ENCODE measurements around the gene URI1.

DNA sequence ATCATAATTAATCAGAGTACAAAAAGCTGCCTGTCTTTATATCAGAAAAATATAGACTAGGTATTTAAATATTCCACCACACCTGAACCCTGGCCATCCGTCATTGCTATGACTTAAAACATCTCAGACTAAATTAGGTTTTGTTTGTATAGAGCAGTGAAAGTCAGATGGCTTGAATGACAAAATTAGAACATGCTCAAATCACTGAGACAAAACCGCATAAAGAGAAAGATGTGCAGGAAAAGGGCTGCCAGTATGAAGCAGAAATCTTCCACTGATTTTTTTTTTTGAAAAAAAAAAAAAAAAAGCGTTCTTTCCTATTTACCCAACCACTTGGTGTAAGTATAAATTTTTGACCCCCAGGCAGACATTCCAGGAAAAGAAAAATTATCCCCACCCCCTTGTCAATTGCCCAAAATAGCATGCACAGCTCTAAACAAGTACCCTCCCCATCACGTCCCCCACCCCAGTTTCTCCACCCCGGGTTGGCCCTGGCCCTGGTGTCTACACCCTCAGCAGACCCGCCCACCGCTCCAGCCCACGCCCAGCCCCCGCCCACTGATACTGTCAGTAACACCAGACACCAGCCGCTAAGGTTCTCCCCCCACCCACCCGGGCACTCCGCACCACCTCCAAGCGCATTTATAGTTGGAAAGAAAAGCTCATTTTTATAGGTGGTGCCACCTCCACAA, 118.6 kb downstream of the URI1 start:
- TF ChIP-seq FOSL1 (IDR thresholded peaks at IDR 0.05; ENCODE audit: insufficient read depth, low read depth, low read length): no peak
- no peak for TF ChIP-seq POLR2A (IDR thresholded peaks at IDR 0.05; ENCODE audit: control extremely low read depth in 1 of 2, low read depth in 2 of 2, low read length in 2 of 2)
- TF ChIP-seq CREB1 (IDR thresholded peaks at IDR 0.05): no peak
- no peak for TF ChIP-seq CTCF (IDR thresholded peaks at IDR 0.05; ENCODE audit: control extremely low read depth in 1 of 3, insufficient read depth in 1 of 3, low read depth in 1 of 3, low read length in 3 of 3)

All from H1 (cell line).